ENCODE data around the gene SERPINH1. TPM values are rescaled to one million over a fixed set of nuclear protein-coding genes. Genes with fewer than 3 reads are reported as not detected.
A peak's percentile ranks its signal among the peaks of the same experiment; 100 is the strongest.
"Not testable (repeated sequence)": the region's sequence is repeated elsewhere in the genome, so short reads cannot be mapped to it uniquely, and the experiment has no call there.

Gene SERPINH1
- total RNA-seq, 1 experiment from 2014 or later, result 141 TPM

DNA sequence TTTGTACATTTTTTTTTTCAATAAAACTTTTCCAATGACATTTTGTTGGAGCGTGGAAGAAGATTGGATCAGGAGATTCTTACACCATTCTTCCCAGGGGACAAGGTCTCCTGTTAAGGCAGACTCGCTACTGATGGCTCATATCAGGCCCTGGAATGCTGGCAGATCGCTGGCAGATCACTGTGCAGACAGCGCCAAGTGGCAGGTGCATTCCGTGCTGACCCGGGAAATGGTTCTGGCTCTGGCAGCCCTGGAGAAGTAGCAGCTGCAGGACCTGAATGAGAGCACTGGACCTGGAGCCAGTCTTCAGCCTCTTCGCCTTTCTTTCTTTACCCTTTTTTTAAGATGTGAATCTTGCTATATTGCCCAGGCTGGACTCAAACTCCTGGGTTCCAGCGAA lies 10.7 kb downstream of the SERPINH1 start:
- DNase-seq (ENCODE audit: low spot score), result no peak

DNA sequence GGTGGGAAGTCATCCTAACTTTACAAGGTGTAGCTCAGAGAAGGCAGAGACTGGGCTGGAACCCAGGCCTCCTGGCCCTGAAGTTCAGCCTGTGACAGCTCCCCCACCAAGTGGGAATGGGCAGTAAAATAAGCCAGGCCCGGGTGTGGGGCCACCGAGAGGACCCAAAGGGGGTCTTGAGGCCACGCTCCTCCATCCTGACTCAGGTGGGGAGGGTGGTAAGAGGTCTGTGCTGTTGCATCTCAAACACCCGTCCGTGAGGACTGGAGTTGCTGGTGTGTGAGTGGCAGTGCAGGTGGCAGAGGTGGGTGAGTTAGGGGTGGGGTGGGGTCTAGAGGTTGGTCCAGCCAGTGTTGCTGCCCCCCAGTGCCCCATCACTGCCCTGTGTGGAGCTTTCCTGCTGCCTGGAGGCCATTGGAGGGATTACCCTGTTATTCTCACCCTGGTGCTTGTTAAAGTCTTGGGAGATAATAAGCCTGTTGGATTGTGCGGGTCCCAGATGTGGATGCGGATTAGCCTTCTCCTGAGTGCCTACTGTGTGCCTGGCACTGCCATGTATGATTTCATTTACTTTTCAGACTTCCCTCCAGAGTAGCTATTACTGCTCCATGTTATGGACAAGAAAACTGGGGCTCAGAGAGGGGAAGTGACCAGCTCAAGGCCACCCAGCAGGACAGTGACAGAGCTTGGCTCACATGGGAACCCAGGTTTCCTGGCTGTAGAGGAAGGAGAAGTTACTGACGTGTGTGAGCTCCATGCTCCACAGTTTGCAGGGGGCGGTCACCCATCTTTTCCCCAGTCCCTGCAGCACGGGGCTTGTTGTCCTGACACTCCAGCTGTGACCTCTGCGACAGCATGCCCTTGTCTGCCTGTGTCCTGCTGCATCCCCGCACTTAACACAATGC lies 12.9 kb downstream of the SERPINH1 start:
- no peak for DNase-seq (ENCODE audit: low spot score)

GRCh38 chr11:75576017-75576416 lies 14.0 kb downstream of the SERPINH1 start:
- DNase-seq (ENCODE audit: low spot score), result no peak

DNA sequence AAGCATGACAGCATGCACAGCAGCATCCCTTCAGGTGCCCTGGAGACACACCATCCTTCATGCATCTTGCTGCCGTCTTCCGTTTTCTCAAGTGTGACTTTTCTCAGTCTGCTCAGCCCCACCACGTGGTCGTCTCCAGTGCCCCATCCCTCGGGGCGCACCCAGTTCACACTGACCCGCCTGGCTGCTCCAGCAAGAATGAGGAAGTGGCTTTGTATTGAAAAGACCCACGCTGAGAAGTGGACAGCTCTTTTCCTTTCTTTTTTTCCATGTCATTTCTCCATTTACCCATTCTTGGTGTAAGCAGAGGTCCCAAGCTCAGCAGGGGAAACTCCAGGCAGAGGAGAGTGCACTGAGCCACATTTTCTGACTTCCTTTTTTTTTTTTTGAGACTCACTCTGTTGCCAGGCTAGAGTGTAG lies 14.5 kb downstream of the SERPINH1 start:
- peak; percentile 71 for DNase-seq (ENCODE audit: low spot score)

DNA sequence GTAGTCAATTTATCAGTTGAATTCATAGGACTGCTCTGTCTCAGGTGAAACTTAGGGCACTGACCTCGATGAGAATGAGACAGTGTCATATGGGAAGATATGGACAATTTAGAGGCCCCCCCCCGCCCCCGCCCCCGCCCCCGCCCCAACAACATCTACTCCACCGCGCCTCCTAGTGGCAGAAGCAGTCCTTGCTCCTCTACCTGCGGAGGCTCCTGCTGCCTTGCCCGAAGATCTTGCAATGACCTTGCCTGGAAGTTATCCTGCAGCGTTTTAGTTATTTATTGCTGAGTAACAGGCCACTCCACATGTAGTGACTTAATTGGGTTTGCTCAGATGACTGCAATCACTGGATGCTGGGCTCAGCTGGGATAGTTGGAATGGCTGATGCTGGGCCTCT lies 15.2 kb downstream of the SERPINH1 start:
- peak; percentile 55 for DNase-seq (ENCODE audit: low spot score)

DNA sequence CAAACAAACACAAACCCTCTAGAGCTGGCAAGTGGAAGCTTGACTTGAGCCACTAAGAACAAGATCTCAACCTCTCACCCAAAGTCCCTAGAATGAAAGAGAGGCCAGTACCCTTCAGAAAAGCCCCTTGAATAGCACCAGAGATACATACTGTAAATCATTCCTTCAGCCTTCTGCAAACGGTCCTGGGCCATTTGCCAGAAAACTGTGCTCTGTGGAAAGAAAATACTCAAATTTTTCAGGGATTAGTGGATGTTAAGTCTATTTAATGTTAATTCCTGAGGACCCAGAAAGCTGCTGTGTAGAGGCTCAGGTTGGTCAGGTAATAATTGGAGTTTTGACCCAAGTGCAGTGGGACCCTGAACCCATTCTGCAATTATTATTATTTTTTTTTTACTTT lies 16.9 kb downstream of the SERPINH1 start:
- DNase-seq (ENCODE audit: low spot score), result no peak

GRCh38 chr11:75579841-75580240 lies 17.8 kb downstream of the SERPINH1 start:
- no peak for DNase-seq (ENCODE audit: low spot score)

- no peak for DNase-seq (ENCODE audit: low spot score)
Measured at GRCh38 chr11:75582506-75582894, 20.4 kb downstream of the SERPINH1 start.

DNA sequence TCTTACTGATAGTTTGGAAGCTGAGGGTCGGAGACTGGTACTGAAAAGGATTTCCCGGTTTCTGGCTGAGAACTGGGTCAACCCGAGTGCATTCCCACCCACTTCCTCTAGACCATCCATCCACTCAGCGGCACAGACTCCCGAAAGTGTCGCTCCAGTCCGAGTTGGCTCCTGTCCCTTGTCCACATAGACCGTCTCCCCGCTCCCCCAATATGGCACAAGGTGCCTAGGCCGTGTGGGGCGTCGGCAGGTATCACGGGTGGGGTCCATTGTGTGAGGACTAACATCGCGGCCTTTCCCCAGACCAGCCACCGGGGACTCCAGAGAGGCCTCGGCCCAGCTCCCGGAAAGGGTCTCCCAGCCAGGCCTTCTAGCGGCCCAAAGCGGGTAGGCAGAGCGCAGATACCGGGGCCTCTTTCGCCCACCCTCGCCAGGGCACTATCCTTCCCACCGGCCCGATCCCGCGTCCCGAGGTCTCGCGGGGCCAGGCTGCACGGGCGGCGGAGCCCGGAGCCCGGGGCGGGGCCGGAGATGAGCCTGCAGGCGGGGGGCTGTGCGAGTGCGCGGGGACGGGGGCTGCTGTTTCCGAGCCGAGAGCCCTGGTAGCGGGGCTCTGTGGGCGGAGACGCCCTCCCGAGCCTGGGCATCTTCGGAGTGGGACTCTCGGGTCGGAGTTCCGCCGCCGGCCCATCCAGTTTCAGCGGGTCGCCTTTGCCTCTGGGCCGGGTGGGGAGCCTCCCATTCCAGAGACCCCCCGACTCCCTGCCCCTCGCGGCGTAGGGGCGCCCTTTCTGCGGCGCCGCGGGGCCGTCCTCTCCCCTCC lies 21.1 kb downstream of the SERPINH1 start:
- peak; percentile 30 for DNase-seq (ENCODE audit: low spot score)

- DNase-seq (ENCODE audit: low spot score), result no peak
Measured at GRCh38 chr11:75583718-75584658, 21.9 kb downstream of the SERPINH1 start.

DNA sequence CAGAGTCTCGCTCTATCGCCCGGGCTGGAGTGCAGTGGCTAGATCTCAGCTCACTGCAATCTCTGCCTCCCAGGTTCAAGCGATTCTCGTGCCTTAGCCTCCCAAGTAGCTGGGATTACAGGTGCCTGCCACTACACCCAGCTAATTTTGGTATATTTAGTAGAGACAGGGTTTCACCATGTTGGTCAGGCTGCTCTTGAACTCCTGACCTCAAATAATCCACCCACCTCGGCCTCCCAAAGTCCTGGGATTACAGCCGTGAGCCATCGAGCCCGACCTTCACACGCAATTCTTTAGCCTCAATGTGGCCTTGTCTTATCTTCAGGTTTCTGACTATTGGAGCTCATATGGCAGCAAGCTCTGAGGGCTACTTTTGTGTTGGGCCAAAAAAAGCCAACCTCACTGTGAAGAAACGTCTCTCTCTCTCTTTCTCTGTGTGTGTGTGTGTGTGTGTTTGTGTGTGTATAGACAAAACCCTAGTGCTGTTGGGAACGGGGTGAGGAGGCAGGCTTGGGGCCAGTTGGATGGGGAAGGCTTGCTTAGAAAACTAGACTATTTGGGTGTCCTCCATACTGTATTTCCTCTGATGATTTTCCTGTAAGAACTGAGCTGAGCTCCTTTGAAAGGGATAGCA lies 22.7 kb downstream of the SERPINH1 start:
- not testable (repeated sequence) for DNase-seq (ENCODE audit: low spot score)

- no peak for DNase-seq (ENCODE audit: low spot score)
Measured at GRCh38 chr11:75585293-75585670, 23.2 kb downstream of the SERPINH1 start.

- no peak for DNase-seq (ENCODE audit: low spot score)
Measured at GRCh38 chr11:75586395-75586794, 24.3 kb downstream of the SERPINH1 start.

DNA sequence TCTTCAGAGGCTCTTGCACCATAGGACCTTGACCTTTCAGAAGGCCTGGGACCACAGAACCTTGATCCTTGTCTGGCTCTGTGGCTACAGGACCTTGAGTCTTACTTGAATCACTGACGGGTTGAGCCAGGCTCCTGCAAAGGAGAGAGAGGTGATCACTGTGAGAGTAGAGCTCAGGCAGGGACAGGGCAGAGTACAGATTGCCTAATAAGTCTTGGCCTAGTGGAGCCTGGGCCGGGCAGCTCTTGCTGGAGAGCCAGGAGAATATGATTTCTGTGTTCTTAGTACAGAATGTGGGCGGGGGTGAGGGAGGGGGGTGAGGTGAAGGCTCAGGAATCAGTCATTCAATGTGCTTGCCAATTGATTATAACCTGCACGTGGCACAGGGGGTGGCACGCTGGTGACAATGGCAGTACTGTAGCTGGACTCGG lies 26.0 kb downstream of the SERPINH1 start:
- DNase-seq (ENCODE audit: low spot score), result no peak

GRCh38 chr11:75589051-75589450 lies 27.0 kb downstream of the SERPINH1 start:
- DNase-seq (ENCODE audit: low spot score), result no peak

- DNase-seq (ENCODE audit: low spot score), result no peak
Measured at GRCh38 chr11:75589933-75590332, 27.9 kb downstream of the SERPINH1 start.

DNA sequence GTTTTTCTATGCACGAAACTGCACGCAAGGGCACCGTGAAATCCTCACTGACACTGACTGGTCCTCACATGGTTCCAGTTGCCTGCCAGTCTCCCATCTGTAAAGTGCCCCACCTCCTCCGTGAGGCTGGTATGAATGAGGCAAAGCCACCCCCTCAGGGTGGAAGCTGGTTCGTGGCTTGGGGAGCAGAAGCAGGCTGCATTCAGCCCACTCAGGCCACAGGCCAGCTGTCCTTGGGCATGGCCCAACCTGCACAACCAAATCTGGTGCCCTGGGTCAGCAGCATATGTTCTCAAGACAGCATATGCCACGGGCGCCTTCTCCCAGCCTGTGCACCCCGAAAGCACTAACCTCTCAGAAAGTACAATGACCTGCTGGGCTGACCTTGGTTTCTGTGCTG lies 29.3 kb downstream of the SERPINH1 start:
- no peak for DNase-seq (ENCODE audit: low spot score)

DNA sequence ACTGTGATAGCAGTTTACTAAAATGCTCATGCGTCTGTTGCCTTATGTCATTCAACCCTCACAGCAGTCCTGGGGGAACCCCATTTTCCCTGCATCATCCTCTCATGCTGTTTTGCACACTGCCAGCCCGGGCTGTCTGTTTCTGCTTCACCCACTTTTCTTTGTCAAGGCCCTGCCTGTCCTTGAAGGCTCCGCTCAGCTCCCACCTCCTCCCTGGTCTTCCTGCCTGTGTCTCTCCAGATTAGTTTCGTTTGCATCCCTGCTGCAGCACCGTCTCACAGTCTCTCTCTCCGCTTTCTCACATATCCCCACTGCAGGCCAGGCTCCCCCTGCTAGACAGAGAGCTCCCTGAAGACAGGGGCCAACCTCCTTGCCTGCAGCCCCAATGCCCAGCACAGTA lies 29.9 kb downstream of the SERPINH1 start:
- no peak for DNase-seq (ENCODE audit: low spot score)

GRCh38 chr11:75592715-75593114 lies 30.7 kb downstream of the SERPINH1 start:
- no peak for DNase-seq (ENCODE audit: low spot score)

GRCh38 chr11:75593286-75593915 lies 31.3 kb downstream of the SERPINH1 start:
- no peak for DNase-seq (ENCODE audit: low spot score)

- no peak for DNase-seq (ENCODE audit: low spot score)
Measured at GRCh38 chr11:75594211-75594610, 32.2 kb downstream of the SERPINH1 start.

All from HT-29 (cell line).